ENCODE data around the gene BCL2L11. TPM values are rescaled to one million over a fixed set of nuclear protein-coding genes. Genes with fewer than 3 reads are reported as not detected.
"Not testable (repeated sequence)": the region's sequence is repeated elsewhere in the genome, so short reads cannot be mapped to it uniquely, and the experiment has no call there.

BCL2L11 gene
- 2.4 and 2.7 TPM in 2 replicates for total RNA-seq (2014; rRNA removed; shearing (Covaris generic))

DNA sequence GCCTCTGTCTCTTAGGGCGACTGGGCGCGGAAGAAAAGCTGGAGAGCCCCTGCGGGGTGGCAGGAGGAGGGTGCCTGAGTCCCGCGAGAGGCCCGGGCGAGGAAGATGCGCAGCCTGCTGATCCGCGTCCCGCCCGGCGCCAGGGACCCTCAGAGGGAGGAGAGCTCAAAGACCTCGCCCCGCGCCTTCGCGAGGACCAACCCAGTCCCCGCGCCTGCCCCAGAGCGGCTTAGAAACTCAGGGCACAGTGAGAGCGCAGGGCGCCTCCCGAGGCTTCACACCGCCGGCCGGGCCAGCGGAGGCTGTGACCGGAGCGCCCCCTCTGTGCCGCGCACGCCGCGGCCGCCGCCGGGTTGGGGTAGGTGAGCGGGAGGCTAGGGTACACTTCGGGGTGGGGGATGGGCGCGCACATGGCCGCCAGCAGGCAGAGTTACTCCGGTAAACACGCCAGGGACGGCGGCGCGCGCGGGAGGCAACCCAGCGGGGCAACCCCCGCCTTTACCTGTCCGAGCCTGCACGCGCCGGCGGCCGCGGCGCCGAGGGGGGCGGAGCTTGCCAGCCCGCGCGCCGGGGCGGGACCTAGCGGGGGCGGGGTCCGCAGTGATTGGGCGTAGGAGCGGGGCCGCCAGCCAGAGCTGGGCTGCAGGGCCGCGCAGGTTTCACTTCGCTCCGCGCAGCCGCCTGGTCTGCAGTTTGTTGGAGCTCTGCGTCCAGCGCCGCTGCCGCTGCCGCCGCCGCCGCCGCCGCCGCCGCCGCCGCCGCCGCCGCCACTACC lies at the start of gene BCL2L11:
Gene BCL2L11 (plus strand): TSS at position 662 of the 775 bp plus-strand sequence. CDS start 2,832 bp downstream, outside the sequence.
- peak; percentile 86 for DNase-seq (ENCODE audit: low spot score)

DNA sequence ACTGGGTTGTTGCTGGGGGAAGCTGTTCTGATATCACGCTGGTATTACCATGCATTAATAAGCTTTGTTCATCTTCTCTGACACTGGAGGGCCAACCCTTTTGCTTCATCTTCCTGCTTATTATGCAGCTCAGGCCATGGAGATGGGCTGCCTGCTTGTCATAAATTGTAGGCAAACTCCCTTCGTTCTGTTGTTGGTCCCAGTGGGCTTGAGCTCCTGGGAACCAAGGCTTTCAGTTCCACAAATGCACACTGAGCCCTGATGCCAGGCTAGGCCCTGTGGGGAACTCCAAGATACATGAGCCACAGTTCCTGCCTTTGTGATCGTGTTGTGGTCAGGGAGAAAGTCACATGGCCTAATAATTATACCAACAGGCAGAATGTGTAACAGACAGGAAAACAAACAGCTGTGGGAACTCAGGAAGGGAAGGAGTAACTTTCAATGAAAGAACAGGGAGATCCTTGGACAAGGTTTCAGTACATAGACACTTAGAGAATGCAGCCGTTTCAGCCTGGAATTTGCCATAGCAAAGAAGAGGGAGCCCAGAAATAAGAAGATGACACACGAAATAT lies 49.0 kb upstream of the BCL2L11 start:
- peak; percentile 92 for DNase-seq (ENCODE audit: low spot score)

- peak; percentile 56 for DNase-seq (ENCODE audit: low spot score)
Measured at GRCh38 chr2:111072220-111072871, 48.4 kb upstream of the BCL2L11 start.

DNA sequence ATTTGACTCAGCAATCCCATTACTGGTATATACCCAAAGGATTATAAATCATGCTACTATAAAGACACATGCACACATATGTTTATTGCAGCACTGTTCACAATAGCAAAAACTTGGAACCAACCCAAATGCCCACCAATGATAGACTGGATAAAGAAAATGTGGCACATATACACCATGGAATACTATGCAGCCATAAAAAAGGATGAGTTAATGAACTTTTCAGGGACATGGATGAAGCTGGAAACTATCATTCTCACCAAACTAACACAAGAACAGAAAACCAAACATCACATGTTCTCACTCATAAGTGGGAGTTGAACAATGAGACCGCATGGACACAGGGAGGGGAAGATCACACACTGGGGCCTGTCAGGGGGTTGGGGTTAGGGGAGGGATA lies 38.1 kb upstream of the BCL2L11 start:
- not testable (repeated sequence) for DNase-seq (ENCODE audit: low spot score)

DNA sequence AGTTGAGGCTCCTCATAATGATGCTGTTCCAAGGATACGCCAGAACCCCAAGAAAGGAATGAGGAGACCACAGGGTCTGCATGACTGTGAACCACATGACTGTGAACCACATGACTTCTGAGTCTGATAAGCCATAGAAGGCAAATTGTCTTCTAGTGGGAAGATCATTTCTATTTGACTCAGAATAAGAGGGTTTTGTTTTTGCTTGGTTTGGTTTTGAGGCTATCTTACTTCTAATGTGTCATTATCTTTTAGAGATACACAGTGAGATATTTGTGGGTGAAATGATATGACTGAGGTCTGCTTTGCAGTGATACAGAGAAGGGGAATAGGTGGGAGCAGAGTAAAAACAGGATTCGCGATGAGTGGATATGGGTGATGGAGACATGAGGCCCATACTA lies 28.9 kb upstream of the BCL2L11 start:
- no peak for DNase-seq (ENCODE audit: low spot score)

- DNase-seq (ENCODE audit: low spot score): no peak
Measured at GRCh38 chr2:111094691-111095090, 26.0 kb upstream of the BCL2L11 start.

DNA sequence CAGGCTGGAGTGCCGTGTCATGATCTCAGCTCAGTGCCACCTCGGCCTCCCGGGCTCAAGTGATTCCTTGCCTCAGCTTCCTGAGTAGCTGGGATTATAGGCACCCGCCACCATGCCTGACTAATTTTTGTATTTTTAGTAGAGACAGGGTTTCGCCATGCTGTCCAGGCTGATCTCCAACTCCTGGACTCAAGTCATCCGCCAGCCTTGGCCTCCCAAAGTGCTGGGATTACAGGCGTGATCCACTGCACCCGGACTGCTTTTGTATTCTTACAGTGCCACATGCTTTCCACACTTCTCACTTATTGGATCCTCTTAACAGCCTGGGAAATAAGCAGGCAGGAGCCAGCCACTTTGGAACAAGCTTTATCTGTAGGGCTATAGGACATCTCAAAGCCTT lies 25.3 kb upstream of the BCL2L11 start:
- DNase-seq (ENCODE audit: low spot score): no peak

DNA sequence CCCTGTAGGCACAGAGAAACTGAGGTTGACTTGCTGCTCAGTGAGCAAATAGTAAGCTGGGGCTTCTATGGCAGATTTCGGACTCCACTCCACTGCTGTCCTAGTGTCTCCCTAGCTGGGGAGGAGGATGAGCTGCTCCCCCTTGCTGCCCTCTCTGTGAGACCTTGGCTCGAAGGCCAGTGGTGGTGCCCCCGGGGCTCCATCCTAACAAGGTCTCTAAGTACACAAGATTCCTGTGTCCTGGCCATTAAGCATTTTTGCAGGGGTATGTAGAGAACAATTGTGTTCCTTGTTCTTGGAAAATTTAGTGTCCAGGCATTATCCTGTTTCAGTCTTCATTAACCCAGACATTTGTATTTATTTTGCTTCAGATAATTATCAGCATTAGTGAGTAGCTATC lies 21.3 kb upstream of the BCL2L11 start:
- no peak for DNase-seq (ENCODE audit: low spot score)

- DNase-seq (ENCODE audit: low spot score): no peak
Measured at GRCh38 chr2:111100087-111100764, 20.5 kb upstream of the BCL2L11 start.

GRCh38 chr2:111100765-111101162 lies 19.9 kb upstream of the BCL2L11 start:
- DNase-seq (ENCODE audit: low spot score): no peak

DNA sequence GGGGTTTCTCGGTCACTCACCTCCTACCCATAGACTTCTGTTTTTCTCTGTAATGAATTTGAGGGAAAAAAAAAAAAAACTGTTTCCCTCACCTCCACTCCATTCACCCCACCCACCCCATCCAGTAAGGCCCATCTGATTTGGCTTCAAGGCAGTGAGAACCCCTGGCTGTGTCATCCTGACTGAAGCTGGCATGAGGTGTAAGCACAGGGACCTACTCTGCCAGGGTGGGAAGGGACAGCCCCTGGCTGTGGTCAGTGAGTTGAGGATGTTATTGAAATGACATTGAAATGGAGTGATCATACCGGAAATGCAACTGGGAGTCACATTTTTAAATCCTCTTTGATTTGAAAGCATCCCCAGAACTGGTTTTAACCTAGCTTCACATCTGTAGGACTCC lies 19.1 kb upstream of the BCL2L11 start:
- no peak for DNase-seq (ENCODE audit: low spot score)

- no peak for DNase-seq (ENCODE audit: low spot score)
Measured at GRCh38 chr2:111102216-111102615, 18.5 kb upstream of the BCL2L11 start.

- no peak for DNase-seq (ENCODE audit: low spot score)
Measured at GRCh38 chr2:111105926-111106325, 14.8 kb upstream of the BCL2L11 start.

GRCh38 chr2:111106706-111107105 lies 14.0 kb upstream of the BCL2L11 start:
- no peak for DNase-seq (ENCODE audit: low spot score)

- no peak for DNase-seq (ENCODE audit: low spot score)
Measured at GRCh38 chr2:111108745-111109271, 11.9 kb upstream of the BCL2L11 start.

DNA sequence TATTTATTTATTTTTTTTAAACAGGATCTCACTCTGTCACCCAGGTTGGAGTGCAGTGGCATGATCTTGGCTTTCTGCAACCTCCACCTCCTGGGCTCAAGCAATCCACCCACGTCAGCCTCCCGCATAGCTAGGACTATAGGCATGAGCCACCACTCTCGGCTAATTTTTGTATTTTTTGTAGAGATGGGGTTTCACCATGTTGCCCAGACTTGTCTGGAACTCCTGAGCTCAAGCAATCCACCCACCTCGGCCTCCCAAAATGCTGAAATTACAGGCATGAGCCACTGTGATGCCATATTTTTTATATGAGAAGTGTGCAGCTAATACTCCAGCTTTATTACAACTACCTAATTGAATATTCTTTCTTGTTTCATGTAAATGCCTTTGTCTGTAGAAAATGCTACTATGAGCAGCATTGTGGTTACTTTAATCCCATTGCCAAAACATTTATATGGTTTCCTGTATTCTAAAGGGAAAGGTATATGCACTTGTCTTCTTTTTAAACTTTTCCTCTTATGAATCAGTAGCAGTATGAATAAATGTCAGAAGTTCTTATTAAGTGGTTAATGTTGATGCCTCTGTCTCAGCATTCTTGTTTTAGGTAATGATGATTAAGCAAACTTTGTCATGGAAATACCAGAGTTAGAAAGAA lies 9.5 kb upstream of the BCL2L11 start:
- DNase-seq (ENCODE audit: low spot score): no peak

DNA sequence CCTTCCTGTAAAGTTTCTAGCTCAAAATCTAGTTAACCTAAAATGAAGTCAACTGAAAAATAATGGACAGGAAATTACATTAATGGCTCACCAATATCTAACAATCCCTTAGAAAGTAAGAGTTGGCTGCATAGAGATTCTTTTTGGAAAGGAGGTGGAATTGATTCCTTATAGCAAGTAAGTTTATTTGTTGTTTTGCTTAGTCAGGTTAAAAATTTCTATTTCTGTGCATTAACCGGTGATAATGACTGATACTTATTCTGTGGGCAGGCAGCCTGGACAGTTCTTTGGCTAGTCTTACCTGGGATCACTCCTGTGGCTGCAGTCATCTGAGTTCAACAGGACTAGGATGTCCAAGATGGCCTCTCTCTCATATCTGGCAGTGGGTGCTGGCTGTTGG lies 6.9 kb upstream of the BCL2L11 start:
- DNase-seq (ENCODE audit: low spot score): no peak

- no peak for DNase-seq (ENCODE audit: low spot score)
Measured at GRCh38 chr2:111116011-111116746, 4.5 kb upstream of the BCL2L11 start.

GRCh38 chr2:111116843-111117597 lies 3.7 kb upstream of the BCL2L11 start:
- DNase-seq (ENCODE audit: low spot score): peak; percentile 84
